GM13976 (cell line): Measurements from ENCODE around the gene PES1.

ENCODE experiments used
- DNase-seq: peaks from one replicate; pipeline ENCODE4 v3.0.0; 2012; ENCODE audit warnings: low spot score
- in situ Hi-C: fragments of 300-500 bp; cut with MboI; formaldehyde crosslinking; loops from one replicate; pipeline ENCODE4 v1.12.0; 2022; ENCODE audit warnings: low sequenced_read_pairs, mixed read lengths, inconsistent platforms; ENCODE audit not compliant: unreplicated experiment
- TF ChIP-seq, protein P1 (sequence below): IDR thresholded peaks from 2 replicates; pipeline ENCODE4 v1.5.1; 2012; ENCODE audit warnings: borderline replicate concordance, mild to moderate bottlenecking; ENCODE audit not compliant: insufficient read depth; ENCODE audit errors: extremely low read depth, missing control alignments, control extremely low read depth

The PES1 gene

GRCh38 chr22:30531651-30532608 is 59.8 kb downstream of the PES1 start:
- in situ Hi-C loops: no loop called here
- no peak for DNase-seq
- TF ChIP-seq, protein P1, sequence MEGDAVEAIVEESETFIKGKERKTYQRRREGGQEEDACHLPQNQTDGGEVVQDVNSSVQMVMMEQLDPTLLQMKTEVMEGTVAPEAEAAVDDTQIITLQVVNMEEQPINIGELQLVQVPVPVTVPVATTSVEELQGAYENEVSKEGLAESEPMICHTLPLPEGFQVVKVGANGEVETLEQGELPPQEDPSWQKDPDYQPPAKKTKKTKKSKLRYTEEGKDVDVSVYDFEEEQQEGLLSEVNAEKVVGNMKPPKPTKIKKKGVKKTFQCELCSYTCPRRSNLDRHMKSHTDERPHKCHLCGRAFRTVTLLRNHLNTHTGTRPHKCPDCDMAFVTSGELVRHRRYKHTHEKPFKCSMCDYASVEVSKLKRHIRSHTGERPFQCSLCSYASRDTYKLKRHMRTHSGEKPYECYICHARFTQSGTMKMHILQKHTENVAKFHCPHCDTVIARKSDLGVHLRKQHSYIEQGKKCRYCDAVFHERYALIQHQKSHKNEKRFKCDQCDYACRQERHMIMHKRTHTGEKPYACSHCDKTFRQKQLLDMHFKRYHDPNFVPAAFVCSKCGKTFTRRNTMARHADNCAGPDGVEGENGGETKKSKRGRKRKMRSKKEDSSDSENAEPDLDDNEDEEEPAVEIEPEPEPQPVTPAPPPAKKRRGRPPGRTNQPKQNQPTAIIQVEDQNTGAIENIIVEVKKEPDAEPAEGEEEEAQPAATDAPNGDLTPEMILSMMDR: no peak

DNA sequence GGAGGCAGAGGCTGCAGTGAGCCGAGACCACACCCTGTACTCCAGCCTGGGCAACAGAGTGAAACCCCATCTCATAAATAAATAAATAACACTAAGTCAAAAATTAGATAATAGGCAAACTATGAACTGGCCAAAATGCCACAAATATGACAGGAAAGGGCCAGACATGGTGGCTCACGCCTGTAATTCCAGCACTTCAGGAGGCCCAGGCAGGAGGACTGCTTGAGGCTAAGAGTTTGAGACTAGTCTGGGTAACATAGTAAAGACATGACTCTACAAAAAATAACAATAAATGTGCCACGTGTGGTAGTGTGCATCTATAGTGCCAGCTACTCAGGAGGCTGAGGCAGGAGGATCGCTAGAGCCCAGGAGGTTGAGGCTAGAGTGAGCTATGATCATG is 65.1 kb downstream of the PES1 start:
- in situ Hi-C loops: no loop called here
- TF ChIP-seq, protein P1: no peak
- DNase-seq: no peak
